ENCODE results near the gene PIGQ. TPM values are rescaled to one million over a fixed set of nuclear protein-coding genes. Genes with fewer than 3 reads are reported as not detected.

The PIGQ gene
- total and polyA plus RNA-seq, 2 of the 4 experiments (the other 2 are of a cell fraction), result 5.9 to 36.8 TPM

DNA sequence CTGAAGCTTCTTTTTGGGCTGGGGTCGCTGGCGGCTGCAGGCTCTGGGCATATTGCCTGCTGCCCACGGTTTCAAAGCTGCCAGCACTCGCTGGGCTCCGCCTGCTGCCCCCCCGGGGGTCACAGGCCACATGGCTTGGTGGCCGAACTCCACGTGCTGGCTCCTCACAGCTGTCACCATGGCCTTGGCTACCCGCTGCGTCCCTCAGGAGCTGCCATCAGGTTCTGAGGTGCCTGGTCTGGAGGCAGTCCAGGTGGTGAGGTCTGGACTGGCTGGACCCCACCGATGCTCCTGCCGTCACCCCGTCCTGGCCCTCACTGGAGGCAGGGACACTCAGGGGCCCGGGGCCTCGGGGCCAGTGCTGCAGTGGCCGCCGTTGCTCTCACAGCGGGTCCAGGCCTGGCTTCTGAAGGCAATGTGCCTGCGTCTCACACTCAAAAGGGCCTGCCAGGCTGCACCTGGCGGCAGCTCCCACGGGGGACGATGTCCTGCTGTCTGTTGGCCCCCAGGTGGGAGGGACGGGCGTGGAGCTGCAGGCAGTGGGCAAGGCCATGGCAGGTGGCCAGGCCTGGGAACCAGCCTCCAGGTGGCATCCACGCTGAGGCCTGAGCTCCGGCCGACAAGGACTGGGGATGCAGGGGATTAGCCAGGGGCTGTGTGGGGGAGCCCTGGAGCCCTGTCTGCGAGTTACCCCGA, 29.0 kb upstream of the PIGQ start (continued):
- TF ChIP-seq USF2 (IDR thresholded peaks at IDR 0.05; ENCODE audit: low read depth, low read length) (no peak), RFX5 (IDR thresholded peaks at IDR 0.05; ENCODE audit: low read depth, low read length) (no peak), MAZ (IDR thresholded peaks at IDR 0.05; ENCODE audit: borderline replicate concordance, low read depth, low read length) (no peak)

Measured in IMR-90 (cell line).